DND-41 (cell line): ENCODE measurements around the gene ERC2.

Source experiments
- EZH2 ChIP-seq: IDR thresholded peaks from 3 replicates; pipeline ENCODE4 v1.6.1; 2012; ENCODE audit warnings: borderline replicate concordance, low read depth, mild to moderate bottlenecking, moderate library complexity, low read length, inconsistent platforms; ENCODE audit not compliant: severe bottlenecking
- TF ChIP-seq, protein P1 (sequence below): IDR thresholded peaks from 2 replicates; pipeline ENCODE4 v1.5.1; 2012; ENCODE audit warnings: borderline replicate concordance, low read length, moderate library complexity, mild to moderate bottlenecking; ENCODE audit not compliant: poor library complexity, severe bottlenecking; ENCODE audit errors: extremely low read depth

DNA sequence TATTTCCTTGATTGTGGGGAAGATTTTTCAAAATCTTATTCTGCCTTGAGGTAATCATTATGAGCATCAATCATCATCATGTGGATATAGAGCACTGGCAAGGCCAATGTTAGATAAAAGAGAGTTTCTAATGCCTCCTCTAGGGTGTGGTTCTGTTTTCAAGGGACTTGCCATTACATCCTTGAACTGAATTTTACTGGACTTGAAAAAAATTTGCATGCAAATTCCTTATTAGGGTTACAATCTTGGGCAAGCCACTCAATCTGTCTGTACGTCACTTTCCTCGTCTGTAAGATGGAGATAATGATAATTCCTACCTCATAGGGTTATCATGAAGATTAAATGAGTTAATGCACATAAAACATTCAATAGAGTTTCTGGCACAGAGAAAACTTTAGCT lies 825.0 kb downstream of the ERC2 start:
- TF ChIP-seq, protein P1, sequence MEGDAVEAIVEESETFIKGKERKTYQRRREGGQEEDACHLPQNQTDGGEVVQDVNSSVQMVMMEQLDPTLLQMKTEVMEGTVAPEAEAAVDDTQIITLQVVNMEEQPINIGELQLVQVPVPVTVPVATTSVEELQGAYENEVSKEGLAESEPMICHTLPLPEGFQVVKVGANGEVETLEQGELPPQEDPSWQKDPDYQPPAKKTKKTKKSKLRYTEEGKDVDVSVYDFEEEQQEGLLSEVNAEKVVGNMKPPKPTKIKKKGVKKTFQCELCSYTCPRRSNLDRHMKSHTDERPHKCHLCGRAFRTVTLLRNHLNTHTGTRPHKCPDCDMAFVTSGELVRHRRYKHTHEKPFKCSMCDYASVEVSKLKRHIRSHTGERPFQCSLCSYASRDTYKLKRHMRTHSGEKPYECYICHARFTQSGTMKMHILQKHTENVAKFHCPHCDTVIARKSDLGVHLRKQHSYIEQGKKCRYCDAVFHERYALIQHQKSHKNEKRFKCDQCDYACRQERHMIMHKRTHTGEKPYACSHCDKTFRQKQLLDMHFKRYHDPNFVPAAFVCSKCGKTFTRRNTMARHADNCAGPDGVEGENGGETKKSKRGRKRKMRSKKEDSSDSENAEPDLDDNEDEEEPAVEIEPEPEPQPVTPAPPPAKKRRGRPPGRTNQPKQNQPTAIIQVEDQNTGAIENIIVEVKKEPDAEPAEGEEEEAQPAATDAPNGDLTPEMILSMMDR: no peak
- TF ChIP-seq EZH2: no peak
